GM19328 (cell line): ENCODE data around the gene FAM78A.

ENCODE experiments used
- ATAC-seq: cut with Tn5 transposase; IDR thresholded peaks from one replicate; pipeline ENCODE4 v1.9.1; 2021; ENCODE audit warnings: mild to moderate bottlenecking, moderate library complexity; ENCODE audit not compliant: unreplicated experiment

The FAM78A gene

DNA sequence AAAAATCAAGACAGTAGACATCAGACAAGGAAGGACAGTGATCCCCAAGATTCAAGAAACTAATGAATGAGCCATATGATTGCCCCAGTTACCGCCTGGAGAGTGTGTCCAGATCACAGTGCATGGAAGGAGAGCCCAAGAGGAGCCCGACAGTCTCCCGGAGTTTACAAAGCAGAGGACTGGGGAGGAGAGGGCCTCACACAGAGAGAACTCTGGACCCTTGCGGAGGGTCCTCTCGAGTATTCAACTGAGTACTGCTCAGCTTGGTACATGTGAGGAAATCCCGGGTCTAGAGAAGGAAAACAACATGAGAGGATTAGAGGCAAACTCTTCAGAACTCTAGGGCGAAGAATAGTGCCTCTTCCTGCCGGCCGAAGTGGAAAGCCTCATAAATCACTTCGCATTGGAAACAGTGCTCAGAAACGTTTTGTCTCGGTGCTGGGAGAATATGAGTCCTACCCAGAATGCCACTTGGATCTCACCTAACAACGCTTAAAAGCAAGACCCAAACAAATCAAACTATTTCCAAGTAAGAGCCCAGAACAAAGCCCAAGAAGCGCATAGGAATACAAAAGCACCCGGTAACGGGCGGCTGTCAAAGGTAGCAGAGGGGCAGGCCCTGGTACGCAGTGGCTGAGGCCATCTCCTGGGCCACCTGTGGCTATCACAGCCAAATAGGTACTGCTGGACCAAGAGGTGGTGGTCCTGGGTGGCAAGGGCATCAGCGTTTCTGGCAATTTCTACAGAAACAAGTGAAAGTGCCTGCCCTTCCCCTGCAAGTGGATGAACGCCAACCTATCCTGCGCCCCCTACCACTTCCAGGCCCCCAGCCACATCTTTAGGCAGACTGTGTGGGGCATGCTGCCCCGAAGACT, 36.0 kb downstream of the FAM78A start:
- no peak for ATAC-seq

DNA sequence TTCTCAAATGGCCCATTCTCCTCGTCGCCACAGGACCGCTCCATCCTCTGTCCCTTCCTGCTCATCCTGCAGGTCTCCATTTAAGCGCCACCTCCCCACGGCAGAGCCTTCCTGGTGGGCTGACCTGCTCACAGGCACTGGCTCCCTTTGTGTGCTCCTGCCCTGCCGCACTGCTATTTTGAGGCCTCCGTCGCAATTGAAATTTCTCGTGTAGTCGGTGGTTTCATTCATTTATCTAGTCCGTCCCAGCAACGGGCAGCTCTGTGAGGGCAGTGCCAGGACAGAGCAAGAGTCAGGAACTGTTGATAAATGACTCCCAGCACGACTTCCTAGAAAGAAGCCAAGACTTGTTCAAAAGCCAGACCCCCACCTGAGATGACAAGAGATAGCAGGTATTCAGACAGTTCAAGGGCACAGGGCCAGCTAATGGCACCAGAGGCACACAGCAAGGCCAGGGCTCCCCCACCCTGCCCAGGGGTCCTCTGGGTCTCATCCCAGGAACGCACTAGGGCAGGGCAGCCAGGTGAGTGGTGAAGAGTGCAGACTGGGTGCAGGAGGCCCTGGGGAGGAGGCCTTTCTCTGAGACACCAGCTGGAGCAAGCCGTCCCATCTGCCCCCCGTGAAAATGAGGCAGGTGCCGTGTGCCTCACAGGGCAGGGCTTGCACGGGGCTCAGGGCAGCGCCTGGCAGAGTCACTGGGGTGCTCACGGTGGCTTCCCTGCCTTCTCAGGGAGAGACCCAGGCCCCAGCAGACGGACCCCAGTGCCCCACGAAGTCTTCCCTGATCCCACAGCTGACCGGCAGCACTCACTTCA, 36.9 kb downstream of the FAM78A start:
- ATAC-seq: no peak

GRCh38 chr9:131238402-131239021, 37.8 kb downstream of the FAM78A start:
- ATAC-seq: no peak

- ATAC-seq: no peak
These were observed 38.3 kb downstream of the FAM78A start for GRCh38 chr9:131237931-131238401.

GRCh38 chr9:131237291-131237690, 39.0 kb downstream of the FAM78A start:
- ATAC-seq: no peak

- no peak for ATAC-seq
These were observed 39.5 kb downstream of the FAM78A start for GRCh38 chr9:131236761-131237160.

- ATAC-seq: no peak
These were observed 40.1 kb downstream of the FAM78A start for GRCh38 chr9:131236161-131236560.

- ATAC-seq: no peak
These were observed 40.8 kb downstream of the FAM78A start for GRCh38 chr9:131235480-131235851.

- ATAC-seq: no peak
These were observed 41.4 kb downstream of the FAM78A start for GRCh38 chr9:131234799-131235479.

GRCh38 chr9:131233995-131234394, 42.3 kb downstream of the FAM78A start:
- no peak for ATAC-seq

DNA sequence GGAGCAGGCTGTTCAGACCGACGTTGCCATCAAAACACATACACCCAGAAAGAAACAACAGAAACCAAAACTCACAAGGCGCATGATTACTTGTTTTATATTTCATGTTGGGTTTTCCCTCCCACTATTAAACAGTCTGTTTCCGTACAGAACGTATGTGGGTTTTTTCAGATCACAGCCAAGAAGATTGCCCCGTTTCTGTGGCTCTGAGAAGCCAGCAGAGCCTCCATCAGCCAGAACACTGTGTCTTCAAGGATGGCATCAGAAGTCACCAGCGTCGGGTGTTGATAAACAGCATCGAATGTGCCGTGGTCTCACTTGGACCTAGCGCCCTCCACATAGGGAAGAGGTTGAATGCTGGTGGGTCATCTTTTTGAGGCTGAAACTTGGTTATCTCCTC, 42.8 kb downstream of the FAM78A start:
- no peak for ATAC-seq

GRCh38 chr9:131228988-131229387, 47.3 kb downstream of the FAM78A start:
- no peak for ATAC-seq

GRCh38 chr9:131227959-131228460, 48.3 kb downstream of the FAM78A start:
- no peak for ATAC-seq

DNA sequence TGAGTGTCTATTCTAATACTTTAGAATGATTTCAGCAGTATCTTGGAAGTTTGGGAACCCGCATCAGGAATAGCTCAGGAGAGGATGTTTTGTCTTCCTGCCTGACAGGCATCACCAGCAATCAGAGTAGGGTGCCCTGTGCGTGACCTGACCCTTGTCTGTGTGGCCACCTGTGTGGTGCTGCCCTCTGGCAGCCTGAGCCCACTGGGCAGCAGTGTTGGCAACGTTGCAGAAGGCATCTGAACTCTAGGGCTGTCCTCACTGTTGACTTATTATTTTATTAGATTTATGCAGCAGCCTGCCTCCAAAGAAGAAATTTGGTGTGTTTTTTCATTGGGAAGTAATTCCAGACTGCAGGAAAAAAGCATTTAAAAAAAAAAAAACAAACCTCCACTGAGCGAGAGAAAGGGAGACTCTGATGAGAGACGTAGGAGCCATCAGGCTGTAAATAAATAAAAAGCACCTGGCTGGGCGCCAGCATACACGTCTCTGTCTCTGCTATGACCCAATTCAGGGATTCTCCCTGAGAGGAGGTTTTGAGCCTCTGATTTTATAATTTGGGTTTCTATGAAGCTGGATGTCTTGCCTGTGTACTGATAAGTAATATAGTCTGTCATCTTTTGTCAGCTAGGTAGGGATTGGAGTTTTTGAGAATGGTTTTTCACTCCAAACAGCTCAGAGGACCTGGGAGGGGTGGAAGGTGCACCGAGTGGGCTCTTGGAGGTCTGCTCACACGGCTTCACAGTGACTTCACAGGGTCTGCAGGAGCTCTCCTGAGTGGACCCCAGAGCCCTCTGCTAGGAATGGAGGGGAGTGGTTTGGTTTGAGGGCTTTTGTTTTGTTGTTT, 49.0 kb downstream of the FAM78A start:
- ATAC-seq: no peak

GRCh38 chr9:131226226-131226625, 50.1 kb downstream of the FAM78A start:
- ATAC-seq: no peak

DNA sequence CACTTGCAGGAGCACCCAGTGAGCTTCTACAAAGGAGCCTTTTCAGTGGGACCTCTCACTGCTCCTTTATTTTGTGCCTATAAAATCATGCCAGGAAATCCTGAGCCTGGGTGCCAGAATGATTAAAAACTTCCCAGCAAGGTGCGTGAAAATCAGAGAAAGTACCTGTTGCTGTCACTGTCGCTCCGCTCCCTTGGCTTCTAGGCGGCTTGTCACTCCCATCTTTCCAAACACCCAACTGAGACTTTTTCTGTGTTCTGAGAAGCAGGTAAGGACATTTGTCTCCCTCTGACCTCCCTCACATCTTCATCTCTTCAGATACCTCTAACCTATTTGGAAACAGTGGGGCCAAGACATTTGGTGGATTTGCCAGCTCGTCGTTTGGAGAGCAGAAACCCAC, 53.9 kb downstream of the FAM78A start:
- no peak for ATAC-seq

DNA sequence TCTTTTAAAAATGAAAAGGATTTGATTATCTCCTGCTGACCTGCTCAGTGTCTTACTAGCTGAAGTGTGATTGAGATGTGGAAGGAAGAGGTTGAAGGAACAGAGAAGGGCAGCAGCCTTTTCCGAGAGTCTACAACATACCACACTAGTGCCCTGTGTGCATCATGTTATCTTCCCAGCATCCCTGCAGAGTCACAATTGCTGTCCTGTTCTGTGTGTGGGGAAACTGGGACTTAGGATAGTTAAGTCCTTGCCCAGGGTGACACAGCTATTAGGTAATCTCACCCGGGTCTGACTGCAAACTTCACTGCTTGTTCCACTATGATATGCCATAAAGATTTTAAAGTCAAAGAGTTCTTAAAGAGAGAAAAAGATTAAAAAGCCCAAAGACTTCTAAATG, 55.8 kb downstream of the FAM78A start:
- ATAC-seq: no peak

- no peak for ATAC-seq
These were observed 57.9 kb downstream of the FAM78A start for GRCh38 chr9:131218370-131218769.

DNA sequence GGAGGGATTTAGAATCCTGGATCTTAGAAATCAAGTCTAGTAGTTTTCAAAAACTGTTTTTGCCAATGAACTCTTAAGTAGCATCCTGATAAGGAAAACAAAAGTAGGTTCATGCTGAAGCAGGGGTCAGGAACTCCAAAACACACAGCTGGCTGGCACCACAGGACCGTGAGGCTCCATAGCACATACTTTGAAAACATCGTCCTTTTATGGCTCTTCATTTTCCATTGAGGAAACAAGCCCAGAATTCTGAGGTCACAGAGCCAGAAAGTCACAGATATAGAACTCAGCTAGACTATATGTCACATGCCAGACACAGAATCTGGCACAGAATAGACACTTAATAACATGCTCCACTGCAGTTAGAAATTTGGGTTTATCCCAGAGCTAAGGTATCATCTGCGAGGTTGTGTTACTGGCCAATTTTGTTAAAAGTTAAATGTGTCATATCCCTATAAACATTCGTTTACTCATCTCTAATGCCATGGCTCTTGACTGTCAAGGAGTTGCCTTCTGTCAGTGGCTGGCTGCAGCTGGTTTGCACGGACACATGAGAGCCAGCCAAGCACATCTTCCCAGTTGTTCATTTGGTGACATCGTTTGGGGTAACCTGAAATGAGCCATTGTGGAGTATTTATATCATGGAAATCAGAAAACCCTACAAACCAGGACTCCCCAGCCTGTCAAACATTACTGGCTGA, 58.8 kb downstream of the FAM78A start:
- ATAC-seq: no peak
